H9 (cell line): ENCODE measurements around the gene CLCN6. TPM values are rescaled to one million over a fixed set of nuclear protein-coding genes. Genes with fewer than 3 reads are reported as not detected.

Source experiments
- DNase-seq: peaks from one replicate; pipeline ENCODE4 v3.0.0-alpha.2; 2017
- H2AFZ ChIP-seq: one replicate; pipeline ENCODE4 v1.6.1; 2013; ENCODE audit warnings: mild to moderate bottlenecking, low read length, control low read depth, moderate library complexity
- H2AK5ac ChIP-seq: 2 replicates; pipeline ENCODE4 v1.6.1; 2013; ENCODE audit warnings: low read length, control low read depth, mixed read lengths; ENCODE audit not compliant: insufficient read length
- H2BK120ac ChIP-seq: one replicate; pipeline ENCODE4 v1.6.1; 2013; ENCODE audit warnings: low read depth, mild to moderate bottlenecking, low read length, control low read depth, inconsistent platforms; ENCODE audit not compliant: poor library complexity, severe bottlenecking
- H2BK12ac ChIP-seq: 2 replicates; pipeline ENCODE4 v1.6.1; 2013; ENCODE audit warnings: low read length, control low read depth, mixed read lengths, low read depth; ENCODE audit not compliant: insufficient read length
- H2BK15ac ChIP-seq: 2 replicates; pipeline ENCODE4 v1.6.1; 2013; ENCODE audit warnings: low read depth, low read length, control low read depth
- H2BK20ac ChIP-seq: one replicate; pipeline ENCODE4 v1.6.1; 2013; ENCODE audit warnings: low read depth, mild to moderate bottlenecking, low read length, control low read depth, inconsistent platforms; ENCODE audit not compliant: poor library complexity, severe bottlenecking
- H2BK5ac ChIP-seq: 2 replicates; pipeline ENCODE4 v1.6.1; 2013; ENCODE audit warnings: low read length, control low read depth, mixed read lengths; ENCODE audit not compliant: insufficient read length
- H3K14ac ChIP-seq: 2 replicates; pipeline ENCODE4 v1.6.1; 2013; ENCODE audit warnings: low read length, control low read depth; ENCODE audit not compliant: insufficient read depth
- H3K18ac ChIP-seq: 2 replicates; pipeline ENCODE4 v1.6.1; 2013; ENCODE audit warnings: low read depth, mild to moderate bottlenecking, mixed read lengths, low read length, control low read depth; ENCODE audit not compliant: insufficient read length
- H3K23ac ChIP-seq: 2 replicates; pipeline ENCODE4 v1.6.1; 2013; ENCODE audit warnings: low read length, control low read depth, mixed read lengths, low read depth; ENCODE audit not compliant: insufficient read length
- H3K23me2 ChIP-seq: 2 replicates; pipeline ENCODE4 v1.6.1; 2013; ENCODE audit warnings: low read depth, mild to moderate bottlenecking, mixed read lengths, low read length, control low read depth; ENCODE audit not compliant: insufficient read length, poor library complexity, severe bottlenecking
- H3K27ac ChIP-seq: 2 replicates; pipeline ENCODE4 v1.5.1; 2013; ENCODE audit warnings: low read length, control low read depth, mixed read lengths, low read depth; ENCODE audit not compliant: insufficient read length
- H3K27me3 ChIP-seq: 2 replicates; pipeline ENCODE4 v1.6.1; 2013; ENCODE audit warnings: low read length, control low read depth, inconsistent platforms; ENCODE audit not compliant: insufficient read depth
- H3K4ac ChIP-seq: 2 replicates; pipeline ENCODE4 v1.6.1; 2013; ENCODE audit warnings: low read depth, mild to moderate bottlenecking, control low read depth, inconsistent platforms, low read length, moderate library complexity
- H3K4me1 ChIP-seq: 2 replicates; pipeline ENCODE4 v1.6.1; 2013; ENCODE audit warnings: low read length, control low read depth, inconsistent platforms; ENCODE audit not compliant: insufficient read depth
- H3K4me2 ChIP-seq: 2 replicates; pipeline ENCODE4 v1.6.1; 2013; ENCODE audit warnings: low read length, control low read depth, mixed read lengths; ENCODE audit not compliant: insufficient read length, insufficient read depth
- H3K56ac ChIP-seq: 2 replicates; pipeline ENCODE4 v1.6.1; 2013; ENCODE audit warnings: low read depth, mild to moderate bottlenecking, mixed read lengths, low read length, control low read depth; ENCODE audit not compliant: insufficient read length
- H3K79me1 ChIP-seq: 2 replicates; pipeline ENCODE4 v1.6.1; 2013; ENCODE audit warnings: low read depth, mild to moderate bottlenecking, moderate library complexity, low read length, control low read depth, inconsistent platforms; ENCODE audit not compliant: insufficient read depth, poor library complexity, severe bottlenecking
- H3K79me2 ChIP-seq: 2 replicates; pipeline ENCODE4 v1.6.1; 2013; ENCODE audit warnings: low read length, control low read depth, inconsistent platforms; ENCODE audit not compliant: insufficient read depth
- H3K9ac ChIP-seq: 2 replicates; pipeline ENCODE4 v1.6.1; 2013; ENCODE audit warnings: low read length, control low read depth, mixed read lengths; ENCODE audit not compliant: insufficient read length; ENCODE audit errors: extremely low read depth
- H3K9me3 ChIP-seq: one replicate; pipeline ENCODE4 v1.6.1; 2013; ENCODE audit warnings: low read depth, low read length, inconsistent platforms; ENCODE audit not compliant: control insufficient read depth
- H3T11ph ChIP-seq: one replicate; pipeline ENCODE4 v1.6.1; 2013; ENCODE audit warnings: mild to moderate bottlenecking, low read length, control low read depth, inconsistent platforms
- H4K20me1 ChIP-seq: one replicate; pipeline ENCODE4 v1.6.1; 2013; ENCODE audit not compliant: control insufficient read depth, insufficient read length, insufficient read depth
- H4K5ac ChIP-seq: 2 replicates; pipeline ENCODE4 v1.6.1; 2013; ENCODE audit warnings: low read depth, mild to moderate bottlenecking, mixed read lengths, low read length, control low read depth; ENCODE audit not compliant: insufficient read length
- H4K8ac ChIP-seq: replicated peaks from 2 replicates; pipeline ENCODE4 v1.6.1; 2013; ENCODE audit warnings: low read length, control low read depth, mixed read lengths, low read depth; ENCODE audit not compliant: insufficient read length
- H4K91ac ChIP-seq: 2 replicates; pipeline ENCODE4 v1.6.1; 2013; ENCODE audit warnings: low read depth, mild to moderate bottlenecking, moderate library complexity, mixed read lengths, low read length, control low read depth; ENCODE audit not compliant: insufficient read length
- H3K27ac Mint-ChIP-seq, 3 experiments: 2 replicates in 2 of 3; 3 replicates in 1 of 3; pipeline ENCODE4 v1.8.0; 2020 to 2021; ENCODE audit warnings: mixed read lengths in 3 of 3, mild to moderate bottlenecking in 1 of 3, moderate library complexity in 1 of 3
- H3K27me3 Mint-ChIP-seq: 2 replicates; pipeline ENCODE4 v1.8.0; 2021; ENCODE audit warnings: low read depth, mild to moderate bottlenecking, moderate library complexity, mixed read lengths
- H3K36me3 Mint-ChIP-seq, 3 experiments: 2 replicates in 2 of 3; 3 replicates in 1 of 3; pipeline ENCODE4 v1.8.0; 2020 to 2021; ENCODE audit warnings: low read depth in 3 of 3, mixed read lengths in 3 of 3; ENCODE audit not compliant: insufficient read depth in 1 of 3
- H3K4me1 Mint-ChIP-seq, 2 experiments: 2 replicates each; pipeline ENCODE4 v1.8.0; 2020; ENCODE audit warnings: mixed read lengths in 2 of 2
- H3K4me3 Mint-ChIP-seq, 2 experiments: 2 replicates in 1 of 2; 3 replicates in 1 of 2; pipeline ENCODE4 v1.8.0; 2020 to 2021; ENCODE audit warnings: mild to moderate bottlenecking in 2 of 2, mixed read lengths in 2 of 2, moderate library complexity in 1 of 2
- H3K9me3 Mint-ChIP-seq, 2 experiments: 2 replicates in 1 of 2; 3 replicates in 1 of 2; pipeline ENCODE4 v1.8.0; 2020; ENCODE audit warnings: mild to moderate bottlenecking in 2 of 2, mixed read lengths in 2 of 2, moderate library complexity in 1 of 2
- WGBS: extraction: QIAGEN DNeasy Blood & Tissue Kit; methylation state at CpG from one replicate; pipeline ENCODE4 v1.1.7; 2013; ENCODE audit warnings: missing lambda C conversion rate, low lambda C conversion rate, mixed read lengths; ENCODE audit not compliant: insufficient read length; ENCODE audit errors: extremely low coverage; 5-methylcytosine and 5-hydroxymethylcytosine counted together
- total RNA-seq: library from RNA; stranded (reverse); gene quantifications from 2 replicates; pipeline ENCODE4 v1.2.1, GENCODE V29; 2021
- TF ChIP-seq, protein P1 (sequence below): fragments of 200-600 bp; sonication (generic); conservative IDR thresholded peaks from 3 replicates; pipeline ENCODE4 v1.8.0; 2021; ENCODE audit warnings: antibody characterized with exemption, mild to moderate bottlenecking

Gene CLCN6
- total RNA-seq, 1 experiment from 2014 or later: 20.5 TPM

DNA sequence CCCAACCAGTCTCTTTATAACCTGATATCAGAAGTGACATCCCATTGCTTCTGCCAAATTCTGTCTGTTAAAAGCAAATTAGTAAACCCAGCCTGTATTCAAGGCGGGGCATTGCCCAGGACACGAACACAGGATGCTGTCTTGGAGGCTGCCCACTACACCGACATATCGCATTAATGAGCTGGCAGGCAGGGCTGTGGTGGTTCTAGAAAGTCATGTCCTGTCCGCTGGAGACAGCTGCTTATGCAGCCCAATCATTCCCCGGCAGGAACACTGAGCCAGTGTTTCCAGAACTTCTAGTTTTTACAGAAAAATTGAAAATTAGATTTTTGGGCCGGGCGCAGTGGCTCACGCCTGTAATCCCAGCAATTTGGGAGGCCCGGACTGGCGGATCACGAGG, 24.7 kb upstream of the CLCN6 start:
- Histone ChIP-seq H3T11ph (no peak overlapping the region), H3K18ac (no peak overlapping the region), H3K27ac (no peak overlapping the region), H4K91ac (no peak overlapping the region), H2AFZ (no peak overlapping the region), H3K23me2 (no peaks in the 10 kb centered on the region), H4K8ac (no peak overlapping the region), H3K9ac (no peak overlapping the region), H3K4me1 (0 out of 2 replicates have a peak, but pooled peaks cover 2% of the 10 kb centered on the region), H2BK120ac (no peak overlapping the region), H3K79me2 (no peaks in the 10 kb centered on the region), H2BK5ac (no peak overlapping the region), H3K4me2 (no peak overlapping the region), H2BK15ac (no peak overlapping the region), H3K4ac (no peak overlapping the region), H2AK5ac (no peak overlapping the region), H3K56ac (no peak overlapping the region), H2BK12ac (no peak overlapping the region), H4K20me1 (no peaks in the 10 kb centered on the region), H2BK20ac (no peak overlapping the region), H3K9me3 (no peaks in the 10 kb centered on the region), H3K27me3 (no peaks in the 10 kb centered on the region), H3K23ac (no peak overlapping the region), H3K79me1 (no peaks in the 10 kb centered on the region), H4K5ac (no peak overlapping the region), H3K14ac (no peak overlapping the region)
- Mint-ChIP-seq H3K27ac (no peak overlapping the region), H3K4me3 (no peak overlapping the region), H3K9me3 (no peaks in the 10 kb centered on the region), H3K4me1 (peaks cover 11 to 14% of the 10 kb centered on the region in 2 experiments), H3K36me3 (no peaks in the 10 kb centered on the region), H3K27me3 (peaks cover 4% of the 10 kb centered on the region; the same call in 1 of the 2 replicates)
- TF ChIP-seq, protein P1, sequence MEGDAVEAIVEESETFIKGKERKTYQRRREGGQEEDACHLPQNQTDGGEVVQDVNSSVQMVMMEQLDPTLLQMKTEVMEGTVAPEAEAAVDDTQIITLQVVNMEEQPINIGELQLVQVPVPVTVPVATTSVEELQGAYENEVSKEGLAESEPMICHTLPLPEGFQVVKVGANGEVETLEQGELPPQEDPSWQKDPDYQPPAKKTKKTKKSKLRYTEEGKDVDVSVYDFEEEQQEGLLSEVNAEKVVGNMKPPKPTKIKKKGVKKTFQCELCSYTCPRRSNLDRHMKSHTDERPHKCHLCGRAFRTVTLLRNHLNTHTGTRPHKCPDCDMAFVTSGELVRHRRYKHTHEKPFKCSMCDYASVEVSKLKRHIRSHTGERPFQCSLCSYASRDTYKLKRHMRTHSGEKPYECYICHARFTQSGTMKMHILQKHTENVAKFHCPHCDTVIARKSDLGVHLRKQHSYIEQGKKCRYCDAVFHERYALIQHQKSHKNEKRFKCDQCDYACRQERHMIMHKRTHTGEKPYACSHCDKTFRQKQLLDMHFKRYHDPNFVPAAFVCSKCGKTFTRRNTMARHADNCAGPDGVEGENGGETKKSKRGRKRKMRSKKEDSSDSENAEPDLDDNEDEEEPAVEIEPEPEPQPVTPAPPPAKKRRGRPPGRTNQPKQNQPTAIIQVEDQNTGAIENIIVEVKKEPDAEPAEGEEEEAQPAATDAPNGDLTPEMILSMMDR: no peak
- no CpG with 5 or more reads among the region's 12 CpGs for WGBS
- no peak for DNase-seq
